Common myeloid progenitor, CD34-positive (primary cell): ENCODE results near the gene SEPTIN12.

Source experiments
- CTCF ChIA-PET: fragments of 350-600 bp; sonication (Branson Sonifier 250); formaldehyde crosslinking; loops from one replicate; lab custom pipeline; 2021; ENCODE audit warnings: antibody characterized with exemption; lab: Charles Lee
- POLR2A ChIA-PET: fragments of 350-600 bp; sonication (Branson Sonifier 250); formaldehyde crosslinking; loops from one replicate; lab custom pipeline; 2021; ENCODE audit warnings: antibody characterized with exemption; lab: Charles Lee
- DNase-seq, 3 donors: peaks; one replicate each; pipeline versions ENCODE4 v3.0.0 to v3.0.0-alpha.2; 2013
- H3K27ac ChIP-seq, 2 experiments: 1 replicate in 1 of 2; 2 replicates in 1 of 2; pipeline ENCODE4 v1.7.0; 2013; ENCODE audit warnings: inconsistent platforms in 2 of 2, low read length in 2 of 2, mild to moderate bottlenecking in 2 of 2, low read depth in 1 of 2, moderate library complexity in 1 of 2; ENCODE audit not compliant: severe bottlenecking in 2 of 2, insufficient read depth in 1 of 2, poor library complexity in 1 of 2
- H3K27me3 ChIP-seq, 5 experiments: replicated peaks in 2 of 5; 1 replicate in 3 of 5; 2 replicates in 2 of 5; pipeline versions ENCODE4 v1.6.1 to v1.7.0; 2013; ENCODE audit warnings: low read length in 4 of 5, mild to moderate bottlenecking in 2 of 5, moderate library complexity in 2 of 5, inconsistent platforms in 1 of 5; ENCODE audit not compliant: insufficient read depth in 5 of 5, control insufficient read depth in 4 of 5
- H3K36me3 ChIP-seq, 4 experiments: 1 replicate in 2 of 4; 2 replicates in 2 of 4; pipeline versions ENCODE4 v1.6.1 to v1.7.0; 2013; ENCODE audit warnings: low read length in 3 of 4, control low read depth in 1 of 4, mild to moderate bottlenecking in 1 of 4; ENCODE audit not compliant: control insufficient read depth in 4 of 4, insufficient read depth in 4 of 4
- H3K4me1 ChIP-seq, 4 experiments: 1 replicate in 3 of 4; 2 replicates in 1 of 4; pipeline versions ENCODE4 v1.6.1 to v1.7.1; 2013; ENCODE audit warnings: low read length in 3 of 4, mild to moderate bottlenecking in 3 of 4, control low read depth in 1 of 4, inconsistent platforms in 1 of 4, moderate library complexity in 1 of 4; ENCODE audit not compliant: control insufficient read depth in 4 of 4, insufficient read depth in 4 of 4; ENCODE audit errors: control extremely low read depth in 1 of 4
- H3K4me3 ChIP-seq, 7 experiments: 1 replicate in 4 of 7; 2 replicates in 3 of 7; pipeline versions ENCODE4 v1.5.1 to v1.7.0; 2013; ENCODE audit warnings: mild to moderate bottlenecking in 7 of 7, low read length in 6 of 7, moderate library complexity in 6 of 7, inconsistent platforms in 2 of 7, low read depth in 2 of 7, control low read depth in 1 of 7; ENCODE audit not compliant: insufficient read depth in 4 of 7, control insufficient read depth in 1 of 7; ENCODE audit errors: extremely low read depth in 1 of 7
- H3K9me3 ChIP-seq, 5 experiments: 1 replicate in 4 of 5; 2 replicates in 1 of 5; pipeline versions ENCODE4 v1.6.1 to v1.7.1; 2013; ENCODE audit warnings: low read length in 4 of 5, mild to moderate bottlenecking in 2 of 5, inconsistent platforms in 1 of 5, low read depth in 1 of 5, moderate library complexity in 1 of 5; ENCODE audit not compliant: control insufficient read depth in 4 of 5, insufficient read depth in 2 of 5; ENCODE audit errors: control extremely low read depth in 1 of 5
- WGBS: methylation state at CpG from one replicate; pipeline ENCODE4 v1.1.5; 2013; ENCODE audit not compliant: insufficient coverage; 5-methylcytosine and 5-hydroxymethylcytosine counted together

SEPTIN12 gene

GRCh38 chr16:4799171-4799855 is 11.2 kb upstream of the SEPTIN12 start:
- Histone ChIP-seq H3K27me3 (no peaks in the 10 kb centered on the region), H3K9me3 (no peaks in the 10 kb centered on the region), H3K36me3 (peaks cover 0 to 12% (median 5%) of the 10 kb centered on the region in 4 experiments), H3K4me3 (no peak overlapping the region), H3K4me1 (peaks cover 0 to 33% (median 25%) of the 10 kb centered on the region in 4 experiments), H3K27ac (no peak overlapping the region)
- CTCF ChIA-PET = no interaction called here
- 98% methylated on average over 18 of the region's 19 CpGs for WGBS
- DNase-seq = no peak
- POLR2A ChIA-PET = no interaction called here

- H3K36me3 ChIP-seq = peaks cover 0 to 8% (median 4%) of the 10 kb centered on the region in 4 experiments
- H3K27me3 ChIP-seq = no peaks in the 10 kb centered on the region
- H3K4me1 ChIP-seq = peaks cover 0 to 28% (median 24%) of the 10 kb centered on the region in 4 experiments
- CTCF ChIA-PET = no interaction called here
- no peak overlapping the region for H3K27ac ChIP-seq
- H3K4me3 ChIP-seq = no peak overlapping the region
- 93% methylated on average over 14 of the region's 16 CpGs for WGBS
- POLR2A ChIA-PET = no interaction called here
- no peak for DNase-seq
- no peaks in the 10 kb centered on the region for H3K9me3 ChIP-seq
Measured at GRCh38 chr16:4798456-4798855, 10.3 kb upstream of the SEPTIN12 start.

GRCh38 chr16:4797805-4798252 is 9.7 kb upstream of the SEPTIN12 start:
- WGBS = 98% methylated on average over 21 of the region's 22 CpGs
- H3K4me1 ChIP-seq = peaks cover 0 to 24% (median 22%) of the 10 kb centered on the region in 4 experiments
- H3K9me3 ChIP-seq = no peaks in the 10 kb centered on the region
- no peak overlapping the region for H3K4me3 ChIP-seq
- H3K36me3 ChIP-seq = peaks cover 0 to 8% (median 4%) of the 10 kb centered on the region in 4 experiments
- CTCF ChIA-PET = no interaction called here
- no peaks in the 10 kb centered on the region for H3K27me3 ChIP-seq
- POLR2A ChIA-PET = no interaction called here
- no peak for DNase-seq
- H3K27ac ChIP-seq = no peak overlapping the region

GRCh38 chr16:4796982-4797804 is 9.0 kb upstream of the SEPTIN12 start:
- H3K27me3 ChIP-seq = no peaks in the 10 kb centered on the region
- peaks cover 0 to 24% (median 22%) of the 10 kb centered on the region in 4 experiments for H3K4me1 ChIP-seq
- 100% methylated on average over 13 of the region's 21 CpGs for WGBS
- H3K9me3 ChIP-seq = no peaks in the 10 kb centered on the region
- POLR2A ChIA-PET = no interaction called here
- H3K36me3 ChIP-seq = peaks cover 0 to 8% (median 4%) of the 10 kb centered on the region in 4 experiments
- H3K4me3 ChIP-seq = no peak overlapping the region
- CTCF ChIA-PET = interaction anchor here (1.0 kb wide), 1 partner anchor 11 kb away, joined by 3 read pairs; no protein-coding TSS in a partner anchor
- H3K27ac ChIP-seq = no peak overlapping the region
- no peak for DNase-seq

- Histone ChIP-seq H3K4me1 (peaks cover 0 to 13% (median 11%) of the 10 kb centered on the region in 4 experiments), H3K36me3 (peaks cover 0 to 8% (median 4%) of the 10 kb centered on the region in 4 experiments), H3K9me3 (no peaks in the 10 kb centered on the region), H3K27me3 (no peaks in the 10 kb centered on the region), H3K27ac (no peak overlapping the region), H3K4me3 (no peak overlapping the region)
- 92% methylated on average over 20 of the region's 30 CpGs for WGBS
- POLR2A ChIA-PET = no interaction called here
- CTCF ChIA-PET = interaction anchor here (1.0 kb wide), 1 partner anchor 9 kb away, joined by 3 read pairs; no protein-coding TSS in a partner anchor
- no peak for DNase-seq
Measured at GRCh38 chr16:4795828-4796572, 7.9 kb upstream of the SEPTIN12 start.

GRCh38 chr16:4795181-4795827 is 7.2 kb upstream of the SEPTIN12 start, which contains the start of gene SMIM22:
SMIM22 (plus strand) TSS chr16:4795369; CDS start chr16:4795735, 366 bp downstream.
- no peak within 1 kb of the TSS for H3K27ac ChIP-seq
- WGBS = 89% methylated on average over 8 of the region's 14 CpGs
- H3K27me3 ChIP-seq = no peaks in the 10 kb centered on the region
- H3K4me1 ChIP-seq = peaks cover 0 to 6% (median 5%) of the 10 kb centered on the region in 4 experiments
- ChIA-PET POLR2A (interaction anchor here (0.6 kb wide), 1 partner anchor 1245 kb away, joined by 3 read pairs; no protein-coding TSS in a partner anchor), CTCF (no interaction called here)
- peaks cover 0 to 8% (median 4%) of the 10 kb centered on the region in 4 experiments for H3K36me3 ChIP-seq
- no peak for DNase-seq
- no peak within 1 kb of the TSS for H3K4me3 ChIP-seq
- H3K9me3 ChIP-seq = no peaks in the 10 kb centered on the region
